Peyer's patch (tissue), 4 donors: ENCODE results near the gene DEAF1. TPM values are rescaled to one million over a fixed set of nuclear protein-coding genes. Genes with fewer than 3 reads are reported as not detected.

Source experiments
- DNase-seq, 3 donors: peaks; one replicate each; pipeline ENCODE4 v3.0.0-alpha.2; 2017 to 2019
- H3K27ac ChIP-seq, 4 donors: fragments of 200-600 bp; sonication (generic); one replicate each; pipeline ENCODE4 v1.5.1; 2016 to 2019
- H3K27me3 ChIP-seq, 2 donors: fragments of 200-600 bp; sonication (generic); one replicate each; pipeline ENCODE4 v1.5.1; 2019
- H3K36me3 ChIP-seq, 3 donors: fragments of 200-600 bp; sonication (generic); one replicate each; pipeline ENCODE4 v1.5.1; 2016 to 2019
- H3K4me1 ChIP-seq, 4 donors: fragments of 200-600 bp; sonication (generic); one replicate each; pipeline ENCODE4 v1.5.1; 2016 to 2019
- H3K4me3 ChIP-seq, 4 donors: fragments of 200-600 bp; sonication (generic); 1 replicate in 3 of 4; 2 replicates in 1 of 4; pipeline ENCODE4 v1.5.1; 2016 to 2019; ENCODE audit warnings: mild to moderate bottlenecking in 1 of 4
- H3K9me3 ChIP-seq, 4 donors: fragments of 200-600 bp; sonication (generic); one replicate each; pipeline ENCODE4 v1.5.1; 2016 to 2019; ENCODE audit warnings: mild to moderate bottlenecking in 1 of 4
- POLR2A ChIP-seq, 2 donors: fragments of 450-650 bp; IDR thresholded peaks; one replicate each; pipeline ENCODE4 v1.5.1; 2017; ENCODE audit warnings: antibody characterized with exemption in 2 of 2, mild to moderate bottlenecking in 2 of 2, moderate library complexity in 2 of 2
- total RNA-seq, 4 donors: library from RNA; depleted of rRNA; stranded (reverse); fragments of >200 nt; gene quantifications; one replicate each; pipeline ENCODE4 v1.1.0, GENCODE V29; 2016
- TF ChIP-seq, protein P1 (sequence below), 6 experiments: fragments of 450-650 bp in 4 of 6; fragments of 200-600 bp in 2 of 6; sonication (generic) in 1 of 6; IDR thresholded peaks; one replicate each; pipeline ENCODE4 v1.5.1; 2017 to 2019; ENCODE audit warnings: antibody characterized with exemption in 6 of 6, mild to moderate bottlenecking in 3 of 6, moderate library complexity in 1 of 6

DEAF1 gene
- total RNA-seq, 4 donors from 2014 or later = 14.9 to 56.2 (median 47.0) TPM

DNA sequence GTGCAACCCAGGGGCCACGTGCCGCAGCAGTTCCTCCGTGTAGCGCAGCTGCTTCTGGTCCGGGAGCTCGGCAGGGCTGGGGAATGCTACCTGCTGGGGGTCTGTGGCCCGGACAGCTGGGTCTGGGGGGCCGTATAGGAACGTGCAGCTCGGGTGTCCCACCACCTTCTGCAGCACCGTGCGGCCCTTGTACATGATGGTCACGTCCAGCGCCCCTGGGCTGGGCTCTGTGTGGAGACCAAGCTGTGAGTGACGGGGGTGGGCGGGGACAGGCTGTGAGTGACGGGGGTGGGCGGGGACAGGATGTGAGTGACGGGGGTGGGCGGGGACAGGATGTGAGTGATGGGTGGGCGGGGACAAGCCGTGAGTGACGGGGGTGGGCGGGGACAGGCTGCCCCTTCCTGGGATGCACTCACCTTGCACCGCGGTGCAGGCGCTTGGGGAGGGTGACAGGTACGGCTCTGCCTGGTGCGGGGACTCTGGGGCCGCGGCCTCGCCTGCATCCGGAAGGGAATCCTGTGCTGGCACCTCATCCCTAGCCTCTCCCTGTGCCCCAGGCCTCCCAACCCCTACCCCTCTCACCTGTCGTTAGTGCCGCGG is 81.6 kb downstream of the DEAF1 start:
- H3K4me1 ChIP-seq = peaks cover 10 to 53% (median 23%) of the 10 kb centered on the region in 4 donors
- H3K4me3 ChIP-seq = peak overlapping the region in 3 of 4 donors; percentile 15 to 79 (median 67)
- peak overlapping the region; percentile 94 to 96 (median 95) for H3K27ac ChIP-seq
- no peaks in the 10 kb centered on the region for H3K27me3 ChIP-seq
- no peaks in the 10 kb centered on the region for H3K9me3 ChIP-seq
- peak; percentile 39 to 50 for TF ChIP-seq POLR2A (IDR thresholded peaks at IDR 0.05)
- TF ChIP-seq, protein P1, sequence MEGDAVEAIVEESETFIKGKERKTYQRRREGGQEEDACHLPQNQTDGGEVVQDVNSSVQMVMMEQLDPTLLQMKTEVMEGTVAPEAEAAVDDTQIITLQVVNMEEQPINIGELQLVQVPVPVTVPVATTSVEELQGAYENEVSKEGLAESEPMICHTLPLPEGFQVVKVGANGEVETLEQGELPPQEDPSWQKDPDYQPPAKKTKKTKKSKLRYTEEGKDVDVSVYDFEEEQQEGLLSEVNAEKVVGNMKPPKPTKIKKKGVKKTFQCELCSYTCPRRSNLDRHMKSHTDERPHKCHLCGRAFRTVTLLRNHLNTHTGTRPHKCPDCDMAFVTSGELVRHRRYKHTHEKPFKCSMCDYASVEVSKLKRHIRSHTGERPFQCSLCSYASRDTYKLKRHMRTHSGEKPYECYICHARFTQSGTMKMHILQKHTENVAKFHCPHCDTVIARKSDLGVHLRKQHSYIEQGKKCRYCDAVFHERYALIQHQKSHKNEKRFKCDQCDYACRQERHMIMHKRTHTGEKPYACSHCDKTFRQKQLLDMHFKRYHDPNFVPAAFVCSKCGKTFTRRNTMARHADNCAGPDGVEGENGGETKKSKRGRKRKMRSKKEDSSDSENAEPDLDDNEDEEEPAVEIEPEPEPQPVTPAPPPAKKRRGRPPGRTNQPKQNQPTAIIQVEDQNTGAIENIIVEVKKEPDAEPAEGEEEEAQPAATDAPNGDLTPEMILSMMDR (IDR thresholded peaks at IDR 0.05) = no peak
- DNase-seq = peak; percentile 89 to 97 (median 95)
- H3K36me3 ChIP-seq = peaks cover 0 to 53% (median 3%) of the 10 kb centered on the region in 3 donors

DNA sequence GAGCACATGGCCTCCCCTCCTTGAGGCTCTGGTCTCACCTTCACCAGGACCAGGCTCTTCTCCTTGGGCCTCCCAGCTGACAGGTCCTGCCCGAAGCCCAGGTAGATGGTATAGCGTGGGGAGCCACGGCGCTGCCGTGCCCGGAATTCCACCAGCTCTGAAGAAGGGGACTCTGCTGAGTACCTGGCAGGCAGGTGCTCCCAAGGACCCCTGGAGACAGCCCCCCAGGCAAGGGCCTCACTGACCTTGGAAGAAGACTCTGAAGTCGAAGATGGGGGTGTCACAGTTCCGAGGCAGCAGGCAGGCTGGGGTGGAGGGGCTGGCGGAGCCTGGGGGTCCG is 82.1 kb downstream of the DEAF1 start:
- TF ChIP-seq, protein P1 (IDR thresholded peaks at IDR 0.05) = no peak
- TF ChIP-seq POLR2A (IDR thresholded peaks at IDR 0.05) = no peak
- H3K4me1 ChIP-seq = peaks cover 10 to 53% (median 23%) of the 10 kb centered on the region in 4 donors
- no peaks in the 10 kb centered on the region for H3K27me3 ChIP-seq
- H3K9me3 ChIP-seq = no peaks in the 10 kb centered on the region
- DNase-seq = no peak
- no peak overlapping the region for H3K4me3 ChIP-seq
- H3K27ac ChIP-seq = peak overlapping the region; percentile 69 to 96 (median 94)
- H3K36me3 ChIP-seq = peaks cover 0 to 55% (median 3%) of the 10 kb centered on the region in 3 donors

DNA sequence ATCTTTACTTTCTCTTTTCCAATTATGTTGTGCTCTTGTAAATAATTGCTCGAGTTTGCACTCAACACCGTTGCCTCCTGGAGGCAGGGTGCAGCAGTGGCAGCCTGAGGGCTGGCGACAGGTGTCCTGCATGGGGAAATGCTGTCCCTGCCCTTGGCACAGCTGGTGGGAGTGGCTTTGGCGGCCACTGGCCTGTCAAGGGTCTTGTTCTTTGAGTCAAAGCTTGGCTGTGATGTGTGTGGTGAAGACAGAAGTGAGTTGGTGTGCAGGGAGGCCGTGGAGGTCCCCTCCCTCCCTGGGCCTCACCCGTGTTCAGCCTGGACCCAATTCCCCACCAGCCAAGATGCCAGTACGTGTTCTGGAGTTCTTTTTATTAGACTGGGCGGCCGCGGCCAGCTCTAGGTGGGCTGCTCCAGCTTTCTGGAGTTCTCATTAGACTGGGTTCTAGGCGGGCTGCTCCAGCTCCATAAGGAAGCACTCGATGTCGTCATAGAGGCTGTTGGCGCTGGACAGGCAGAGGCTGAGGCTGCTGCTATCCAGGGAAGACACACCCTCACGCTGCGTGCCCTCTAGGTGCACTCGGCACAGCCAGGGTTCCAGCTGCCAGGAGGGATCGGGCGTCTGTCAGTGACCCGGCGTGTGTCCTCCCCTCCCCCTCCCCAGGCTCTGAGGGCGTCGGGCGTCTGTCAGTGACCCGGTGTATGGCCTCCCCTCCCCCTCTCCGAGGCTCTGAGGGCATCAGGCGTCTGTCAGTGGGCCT is 82.6 kb downstream of the DEAF1 start:
- H3K4me3 ChIP-seq = no peak overlapping the region
- no peaks in the 10 kb centered on the region for H3K9me3 ChIP-seq
- peak overlapping the region; percentile 69 to 96 (median 94) for H3K27ac ChIP-seq
- peaks cover 10 to 53% (median 23%) of the 10 kb centered on the region in 4 donors for H3K4me1 ChIP-seq
- TF ChIP-seq, protein P1 (IDR thresholded peaks at IDR 0.05) = peak in 4 of 6 experiments; percentile 15 to 80 (median 69)
- TF ChIP-seq POLR2A (IDR thresholded peaks at IDR 0.05) = no peak
- no peaks in the 10 kb centered on the region for H3K27me3 ChIP-seq
- peak in 2 of 3 donors; percentile 86 to 89 for DNase-seq
- peaks cover 0 to 60% (median 3%) of the 10 kb centered on the region in 3 donors for H3K36me3 ChIP-seq

DNA sequence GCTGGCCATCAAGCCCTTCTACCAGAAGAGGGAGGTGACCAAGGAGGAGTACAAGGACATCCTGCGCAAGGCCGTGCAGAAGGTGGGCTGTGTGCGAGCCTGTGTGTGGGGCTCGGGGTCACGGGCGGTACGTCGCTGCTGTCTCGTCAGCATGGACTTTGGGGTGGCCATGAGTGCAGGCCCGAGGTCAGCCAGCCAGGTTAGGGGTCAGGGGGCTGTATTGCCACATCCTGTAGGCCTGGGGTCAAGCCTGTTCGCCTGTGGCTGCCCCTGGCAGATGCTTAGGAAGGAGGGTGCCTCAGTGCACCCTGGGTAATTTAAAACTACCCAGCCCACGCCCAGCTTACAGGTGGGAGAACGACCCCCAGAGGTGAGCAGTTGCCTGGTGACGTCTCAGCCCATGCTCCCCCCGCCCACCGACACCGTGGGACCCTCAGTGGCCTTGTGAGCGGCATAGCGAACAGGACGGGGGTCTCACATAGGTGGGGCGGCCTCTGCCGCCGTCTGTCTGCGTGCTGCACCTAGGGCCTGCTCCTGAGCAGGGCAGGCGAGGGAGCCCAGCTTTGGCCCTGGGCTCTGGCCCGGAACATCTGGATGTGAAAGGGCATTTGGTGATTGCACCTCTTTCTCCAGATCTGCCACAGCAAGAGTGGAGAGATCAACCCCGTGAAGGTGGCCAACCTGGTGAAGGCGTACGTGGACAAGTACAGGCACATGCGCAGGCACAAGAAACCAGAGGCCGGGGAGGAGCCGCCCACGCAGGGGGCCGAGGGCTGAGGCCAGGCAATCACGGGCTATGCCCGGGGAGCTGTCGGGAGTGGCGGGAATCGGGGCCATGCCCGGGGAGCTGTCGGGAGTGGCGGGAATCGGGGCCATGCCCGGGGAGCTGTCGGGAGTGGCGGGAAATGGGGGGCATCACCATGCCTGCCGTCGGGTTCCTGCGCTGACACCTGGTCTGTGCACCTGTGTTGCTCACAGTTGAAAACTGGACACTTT is 83.7 kb downstream of the DEAF1 start:
- H3K27me3 ChIP-seq = no peaks in the 10 kb centered on the region
- peaks cover 0 to 71% (median 3%) of the 10 kb centered on the region in 3 donors for H3K36me3 ChIP-seq
- peak overlapping the region in 3 of 4 donors; percentile 69 to 95 (median 94) for H3K27ac ChIP-seq
- TF ChIP-seq, protein P1 (IDR thresholded peaks at IDR 0.05) = no peak
- no peak for TF ChIP-seq POLR2A (IDR thresholded peaks at IDR 0.05)
- peak in 1 of 3 donors; percentile 46 for DNase-seq
- H3K4me1 ChIP-seq = peaks cover 10 to 46% (median 21%) of the 10 kb centered on the region in 4 donors
- no peaks in the 10 kb centered on the region for H3K9me3 ChIP-seq
- no peak overlapping the region for H3K4me3 ChIP-seq
